ENCODE measurements around the gene OR51I1.

GRCh38 chr11:5441414-5441813, at the start of gene OR51I1:
- no peak for TF ChIP-seq CTCF (IDR thresholded peaks at IDR 0.05; ENCODE audit: low read depth, low read length)
- no peak for TF ChIP-seq EZH2phosphoT487 (IDR thresholded peaks at IDR 0.05; ENCODE audit: low read depth)
